ENCODE results near the gene BPI.
A peak's percentile ranks its signal among the peaks of the same experiment; 100 is the strongest.
"Not testable (repeated sequence)": the region's sequence is repeated elsewhere in the genome, so short reads cannot be mapped to it uniquely, and the experiment has no call there.

The BPI gene

DNA sequence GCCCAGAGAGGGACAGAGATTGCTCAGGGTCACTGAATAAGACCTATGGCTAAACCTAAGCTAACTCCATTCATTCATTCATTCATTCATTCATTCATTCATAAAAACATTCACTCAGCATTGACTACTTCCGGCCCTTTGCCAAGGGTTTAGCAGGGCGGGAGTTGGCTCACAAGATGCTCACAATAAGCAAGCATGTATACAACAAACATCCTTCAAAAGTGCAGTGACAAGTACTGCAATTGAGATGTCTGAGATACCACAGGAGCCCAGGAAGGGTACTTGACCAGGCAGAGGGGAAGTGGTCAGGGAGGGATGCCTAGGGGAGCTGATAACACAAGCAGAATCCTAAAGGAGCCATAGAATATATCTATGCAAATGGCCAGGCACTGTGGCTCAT is 25.2 kb upstream of the BPI start:
- DNase-seq: no peak

GRCh38 chr20:38281176-38281915 is 22.6 kb upstream of the BPI start:
- DNase-seq: not testable (repeated sequence)

- no peak for DNase-seq
Measured at GRCh38 chr20:38283236-38283635, 20.7 kb upstream of the BPI start.

DNA sequence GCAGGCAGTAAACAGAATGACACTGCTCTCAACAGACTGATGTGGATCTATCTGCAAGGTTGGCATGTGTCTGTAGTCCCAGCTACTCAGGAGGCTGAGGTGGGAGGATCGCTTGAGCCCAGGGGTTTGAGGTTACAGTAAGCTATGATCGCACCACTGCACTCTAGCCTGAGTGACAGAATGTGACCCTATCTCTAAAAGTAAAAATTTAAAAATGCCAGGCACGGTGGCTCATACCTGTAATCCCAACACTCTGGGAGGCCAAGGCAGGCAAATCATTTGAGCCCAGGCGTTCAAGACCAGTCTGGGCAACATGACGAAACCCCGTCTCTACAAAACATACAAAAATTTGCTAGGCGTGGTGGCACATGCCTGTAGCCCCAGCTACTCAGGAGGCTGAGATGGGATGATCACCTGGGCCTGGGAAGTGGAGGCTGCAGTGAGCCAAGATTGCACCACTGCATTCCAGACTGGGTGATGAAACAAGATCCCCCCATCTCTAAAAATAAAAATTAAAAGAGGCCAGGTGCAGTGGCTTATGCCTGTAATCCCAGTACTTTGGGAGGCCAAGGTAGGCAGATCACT is 19.8 kb upstream of the BPI start:
- not testable (repeated sequence) for DNase-seq

DNA sequence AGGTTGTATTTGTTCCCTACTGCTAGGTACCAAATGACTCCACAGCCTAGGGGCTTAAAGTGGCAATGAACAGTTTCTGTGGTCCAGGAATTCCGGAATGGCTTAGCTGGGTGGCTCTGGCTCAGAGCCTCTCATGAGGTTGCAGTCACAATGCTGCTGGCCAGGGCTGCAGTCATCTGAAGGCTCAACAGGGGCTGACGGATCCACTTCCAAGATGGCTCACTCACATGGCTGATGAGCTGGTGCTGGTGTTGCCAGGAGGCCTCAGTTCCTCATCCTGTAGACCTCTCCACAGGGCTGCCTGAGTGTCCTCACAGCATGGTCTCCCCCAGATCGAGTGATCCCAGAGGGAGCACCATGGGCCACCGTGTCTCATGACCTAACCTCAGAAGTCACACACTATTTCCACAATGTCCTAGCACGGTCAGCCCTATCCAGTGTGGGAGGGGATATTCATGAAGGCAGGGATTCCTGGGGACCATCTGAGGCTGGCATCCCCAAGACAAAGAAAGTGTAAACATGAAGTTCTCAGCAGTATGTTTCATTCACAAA is 19.0 kb upstream of the BPI start:
- DNase-seq: no peak

- no peak for DNase-seq
Measured at GRCh38 chr20:38286586-38287531, 17.1 kb upstream of the BPI start.

DNA sequence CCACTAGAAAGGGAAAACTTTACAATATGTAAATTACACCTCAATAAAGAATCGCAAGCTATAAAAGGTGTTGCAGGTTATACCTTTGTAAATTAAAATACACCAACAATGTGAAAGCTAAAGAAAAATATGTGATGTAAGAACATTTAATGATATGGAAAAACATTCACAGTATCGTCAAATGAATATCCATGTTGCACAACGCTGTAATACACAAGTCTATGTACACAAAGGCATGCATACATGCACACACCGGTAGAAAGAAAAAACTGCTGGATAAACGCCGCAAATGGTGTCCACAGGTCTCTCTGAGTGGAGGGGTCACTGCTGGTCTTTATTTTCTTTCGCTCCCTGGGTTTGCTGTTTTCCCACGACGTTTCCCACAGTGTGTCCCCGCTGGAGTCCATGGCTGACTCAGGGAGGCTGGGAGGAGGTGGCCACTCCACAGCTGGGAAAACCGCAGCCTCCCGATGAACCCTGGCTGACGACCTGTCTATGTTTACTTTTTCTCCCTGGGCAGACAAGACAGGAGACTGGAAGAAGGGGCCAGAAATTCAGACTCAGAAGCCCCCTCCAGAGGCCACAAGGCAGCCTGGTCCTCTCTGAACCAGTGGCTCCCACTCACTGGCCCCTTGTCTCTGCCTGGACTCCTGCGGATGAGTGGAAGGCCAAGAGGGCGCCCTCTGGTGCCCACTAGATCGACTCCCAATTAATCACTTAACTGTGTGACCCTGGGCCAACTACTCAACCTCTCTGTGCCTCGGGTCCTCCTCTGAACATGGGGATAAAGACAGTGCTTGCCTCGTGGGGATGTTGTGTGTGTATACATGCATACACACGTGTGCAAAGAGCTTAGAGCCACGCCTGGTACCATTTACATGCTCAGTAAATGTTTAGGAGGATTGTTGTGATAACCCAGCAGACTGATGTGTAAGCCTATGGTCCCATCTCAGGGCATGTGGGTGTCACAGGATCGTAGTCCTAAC is 12.8 kb upstream of the BPI start:
- no peak for DNase-seq

- DNase-seq: no peak
Measured at GRCh38 chr20:38291966-38292365, 12.0 kb upstream of the BPI start.

DNA sequence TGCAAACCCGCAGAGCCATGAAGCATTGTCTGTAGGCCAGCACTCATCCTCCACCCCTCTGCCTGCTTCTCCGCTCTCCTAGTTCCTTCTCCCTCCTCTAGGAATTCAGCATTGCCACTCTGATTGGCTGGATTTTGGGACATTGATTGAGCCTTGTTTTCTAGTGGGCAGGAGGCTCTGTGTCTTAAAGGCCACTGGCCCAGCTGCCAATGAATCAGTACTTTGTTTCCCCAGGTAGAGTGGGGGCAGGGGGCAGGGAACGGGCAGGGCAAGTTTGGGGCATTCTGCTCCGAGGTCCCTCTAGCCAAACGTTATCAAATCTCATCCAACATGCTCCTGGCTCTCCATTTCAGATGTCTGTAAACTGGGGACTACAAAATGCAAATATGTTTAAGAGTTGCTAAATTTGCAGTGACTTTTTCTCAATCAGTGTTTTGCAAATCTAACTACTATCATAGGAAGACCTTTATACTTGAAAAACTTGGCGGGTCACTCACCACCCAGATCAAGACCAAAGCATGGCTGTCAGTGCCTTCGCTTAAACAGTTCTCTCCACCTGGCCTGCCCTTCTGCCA is 10.4 kb upstream of the BPI start:
- no peak for DNase-seq

- DNase-seq: no peak
Measured at GRCh38 chr20:38294076-38294591, 9.8 kb upstream of the BPI start.

- DNase-seq: no peak
Measured at GRCh38 chr20:38295811-38296210, 8.1 kb upstream of the BPI start.

- no peak for DNase-seq
Measured at GRCh38 chr20:38296433-38296832, 7.5 kb upstream of the BPI start.

GRCh38 chr20:38297916-38298674 is 5.9 kb upstream of the BPI start:
- no peak for DNase-seq

DNA sequence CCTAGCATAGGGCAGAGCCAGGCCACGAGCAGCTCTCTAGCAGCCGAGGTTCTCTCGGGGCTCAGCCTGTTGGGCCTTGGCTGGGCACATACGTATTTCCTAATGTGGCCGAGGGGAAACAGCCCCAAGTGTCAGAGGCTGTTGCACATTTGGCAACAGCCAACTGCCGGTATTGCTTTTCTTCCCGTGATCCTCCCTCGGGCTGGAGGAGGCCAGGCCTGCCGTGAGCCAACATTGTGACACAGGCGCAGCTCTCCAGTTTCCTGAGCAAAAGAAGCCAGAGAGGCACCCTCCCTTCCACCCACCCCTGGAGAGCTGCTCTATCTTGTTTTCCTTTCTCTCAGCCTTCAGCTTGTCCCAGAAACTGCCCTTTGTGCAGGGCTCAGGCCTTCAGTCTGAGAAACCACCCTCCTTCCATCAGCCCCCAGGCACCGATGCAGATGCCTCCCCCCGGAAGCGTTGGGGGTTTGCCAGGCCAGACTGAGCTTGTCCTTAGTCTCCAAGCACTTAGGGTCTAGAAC is 5.1 kb upstream of the BPI start:
- DNase-seq: no peak

GRCh38 chr20:38299963-38300362 is 4.0 kb upstream of the BPI start:
- DNase-seq: no peak

GRCh38 chr20:38300438-38300837 is 3.5 kb upstream of the BPI start:
- DNase-seq: no peak

DNA sequence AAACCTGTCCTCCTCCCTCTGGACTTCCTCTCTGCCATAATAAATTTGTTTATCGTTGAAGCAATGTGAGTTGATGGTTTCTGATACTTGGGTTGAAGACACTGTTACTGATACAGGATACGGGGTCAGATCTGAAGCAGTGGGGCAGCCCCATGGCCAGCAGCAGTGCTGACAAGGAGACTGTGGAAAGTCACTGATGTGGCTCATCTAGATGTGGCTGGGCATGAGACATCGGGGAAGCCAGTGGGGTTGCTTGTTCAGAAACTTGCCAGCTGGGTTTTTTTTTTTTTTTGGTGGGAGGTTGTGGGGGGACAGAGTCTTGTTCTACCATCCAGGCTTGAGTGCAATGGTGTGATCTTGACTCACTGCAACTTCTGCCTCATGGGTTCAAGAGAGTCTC is 2.6 kb upstream of the BPI start:
- no peak for DNase-seq

GRCh38 chr20:38302786-38303185 is 1.2 kb upstream of the BPI start:
- DNase-seq: no peak

- DNase-seq: peak; percentile 13
Measured at GRCh38 chr20:38304845-38305447, 990 bp downstream of the BPI start.

GRCh38 chr20:38305541-38305940 is 1.6 kb downstream of the BPI start:
- DNase-seq: no peak
